CD4-positive, alpha-beta T cell treated with Interleukin-4 for 4 hours (primary cell): Measurements from ENCODE around the gene CRELD1.

Experiments
- DNase-seq: peaks from one replicate; pipeline ENCODE4 v3.0.0-alpha.2; 2020

CRELD1 gene

GRCh38 chr3:9966841-9967240 is 33.2 kb downstream of the CRELD1 start:
- no peak for DNase-seq

- DNase-seq: no peak
Measured at GRCh38 chr3:9969632-9970019, 36.0 kb downstream of the CRELD1 start.

GRCh38 chr3:9970020-9970652 is 36.5 kb downstream of the CRELD1 start:
- DNase-seq: no peak

- DNase-seq: peak; percentile 43
Measured at GRCh38 chr3:9976721-9977709, 43.4 kb downstream of the CRELD1 start.

- no peak for DNase-seq
Measured at GRCh38 chr3:9978710-9979305, 45.2 kb downstream of the CRELD1 start.

- DNase-seq: no peak
Measured at GRCh38 chr3:9980251-9980650, 46.6 kb downstream of the CRELD1 start.

GRCh38 chr3:9986230-9986725 is 52.6 kb downstream of the CRELD1 start:
- DNase-seq: no peak

- no peak for DNase-seq
Measured at GRCh38 chr3:9994086-9994844, 60.6 kb downstream of the CRELD1 start.
